Activated naive CD4-positive, alpha-beta T cell treated with anti-CD3 and anti-CD28 coated beads, Interleukin-2, amount 50 U/mL, for 16 hours (primary cell): Measurements from ENCODE around the gene SLC22A23.

ENCODE experiments used
- DNase-seq: peaks from one replicate; pipeline ENCODE4 v3.0.0-alpha.2; 2020

Gene SLC22A23

DNA sequence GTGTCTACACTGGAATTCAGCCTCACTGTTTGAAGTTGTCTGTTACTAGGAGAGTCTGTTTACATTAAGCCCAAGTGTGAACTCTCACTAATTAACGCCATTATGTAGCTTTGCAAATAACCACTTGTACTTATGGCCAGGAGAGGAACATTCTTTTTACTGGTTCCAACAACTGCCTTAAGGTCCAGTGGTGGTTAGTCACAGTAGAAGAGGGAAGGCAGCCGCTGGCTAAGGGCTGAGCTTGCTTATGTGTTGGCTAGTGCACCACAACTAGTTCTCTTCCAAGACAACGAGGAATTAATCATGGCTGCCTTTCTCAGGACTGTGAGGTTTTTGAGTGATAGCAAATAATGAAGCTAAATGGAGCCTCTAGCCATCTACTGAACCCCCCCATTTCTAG is 14.9 kb upstream of the SLC22A23 start:
- no peak for DNase-seq

DNA sequence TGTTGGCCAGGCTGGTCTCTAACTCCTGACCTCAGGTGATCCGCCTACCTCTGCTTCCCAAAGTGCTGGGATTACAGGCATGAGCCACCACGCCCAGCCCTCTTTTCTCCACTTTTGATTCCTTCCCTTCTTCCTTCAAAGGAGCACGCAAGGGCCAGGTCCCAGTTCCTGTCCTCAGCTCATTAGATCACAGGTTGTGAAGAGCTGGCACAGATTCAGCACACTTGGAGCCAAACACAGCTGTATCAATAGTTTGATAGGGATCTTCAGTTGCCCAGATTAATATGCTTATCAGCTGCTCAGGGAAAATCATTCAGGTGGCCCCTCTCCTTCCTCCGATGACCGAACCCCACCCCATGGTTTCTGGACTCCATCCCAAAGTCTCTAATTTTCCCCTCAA is 14.4 kb upstream of the SLC22A23 start:
- no peak for DNase-seq

DNA sequence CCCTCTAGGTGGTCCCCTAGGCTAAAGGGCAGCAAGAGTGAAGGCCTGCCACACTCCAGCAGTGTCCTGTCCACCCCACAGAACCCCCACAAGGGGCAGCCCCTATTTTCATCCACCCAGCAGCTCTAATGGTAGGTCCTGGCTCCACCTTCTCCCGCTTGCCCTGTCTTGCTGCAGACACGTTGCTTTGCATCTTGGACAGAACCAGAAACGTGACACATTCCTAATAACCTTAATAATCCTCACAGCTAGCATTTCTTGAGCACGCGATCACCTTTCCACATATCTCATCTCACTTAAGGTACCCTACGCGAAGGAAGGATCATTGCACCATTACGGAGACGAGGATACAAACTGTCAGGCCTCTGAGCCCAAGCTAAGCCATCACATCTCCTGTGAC is 11.7 kb upstream of the SLC22A23 start:
- no peak for DNase-seq

DNA sequence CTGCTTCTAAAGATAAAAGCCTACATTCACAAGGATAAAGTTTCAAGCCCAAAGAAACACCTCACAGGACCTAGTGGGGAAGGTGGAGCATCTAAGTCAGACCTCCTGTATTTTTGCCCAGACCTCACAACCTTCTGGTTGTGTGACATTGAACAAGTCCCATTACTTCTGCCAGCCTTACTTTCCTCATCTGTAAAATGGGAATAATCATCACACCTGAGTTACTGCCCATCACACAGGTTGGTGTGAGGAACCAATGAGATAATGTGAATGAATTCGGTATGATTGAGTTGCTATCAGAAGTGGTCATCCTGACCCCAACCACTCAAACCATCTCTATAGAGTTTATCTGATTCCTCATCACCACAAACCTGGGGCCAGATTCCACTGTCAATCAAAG is 11.1 kb upstream of the SLC22A23 start:
- DNase-seq = no peak

DNA sequence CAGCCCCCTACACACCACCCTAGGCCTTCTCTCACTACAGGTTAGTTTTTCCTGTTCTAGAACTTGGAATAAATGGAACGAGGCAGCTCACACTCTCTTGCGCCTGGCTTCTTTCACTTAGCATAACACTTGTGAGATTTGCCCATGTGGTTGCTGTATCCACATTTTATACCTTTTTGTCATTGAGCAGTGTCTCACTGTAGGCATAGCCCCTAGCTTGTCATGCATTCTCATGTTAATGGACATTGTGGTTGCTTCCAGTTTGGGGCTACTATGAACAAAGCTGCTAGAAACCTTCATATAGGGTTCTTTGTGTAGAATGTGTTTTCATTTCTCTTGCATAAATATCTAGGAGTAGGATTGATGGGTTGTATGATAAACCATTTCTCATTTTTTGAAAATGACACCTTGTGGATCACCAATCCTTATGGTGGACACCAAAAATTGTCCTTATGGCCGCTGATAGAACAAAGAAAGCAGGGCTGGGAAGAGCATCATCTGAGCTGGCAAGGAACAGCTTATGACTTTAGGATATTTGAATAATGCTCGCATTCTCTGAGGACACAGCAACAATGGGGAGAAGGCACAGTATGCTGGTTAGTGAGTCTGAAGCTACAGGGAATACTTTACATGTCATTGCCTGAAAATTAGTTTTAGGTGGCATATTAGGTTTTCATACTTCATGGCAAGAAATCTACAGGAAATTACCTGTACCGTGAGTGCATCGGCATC is 9.8 kb upstream of the SLC22A23 start:
- DNase-seq = no peak

DNA sequence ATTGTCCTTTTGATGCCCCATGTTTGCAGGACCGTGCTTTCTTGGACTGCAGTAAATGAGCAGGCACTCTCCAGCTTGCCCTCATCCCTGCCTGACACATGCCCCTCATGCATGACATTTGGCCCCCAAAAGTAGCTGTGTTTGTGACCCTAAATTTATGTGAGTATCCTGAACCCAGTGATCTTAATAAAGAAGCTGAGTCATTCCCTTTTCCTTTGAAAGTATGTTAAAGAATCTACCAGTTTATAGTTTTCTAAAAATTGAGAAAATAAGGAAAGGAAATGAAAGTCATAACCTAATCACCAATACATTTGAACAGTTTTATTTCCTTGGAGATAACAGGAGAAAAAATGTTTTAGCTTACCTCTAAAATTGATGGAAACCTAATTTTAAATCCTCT is 3.4 kb upstream of the SLC22A23 start:
- DNase-seq = no peak

DNA sequence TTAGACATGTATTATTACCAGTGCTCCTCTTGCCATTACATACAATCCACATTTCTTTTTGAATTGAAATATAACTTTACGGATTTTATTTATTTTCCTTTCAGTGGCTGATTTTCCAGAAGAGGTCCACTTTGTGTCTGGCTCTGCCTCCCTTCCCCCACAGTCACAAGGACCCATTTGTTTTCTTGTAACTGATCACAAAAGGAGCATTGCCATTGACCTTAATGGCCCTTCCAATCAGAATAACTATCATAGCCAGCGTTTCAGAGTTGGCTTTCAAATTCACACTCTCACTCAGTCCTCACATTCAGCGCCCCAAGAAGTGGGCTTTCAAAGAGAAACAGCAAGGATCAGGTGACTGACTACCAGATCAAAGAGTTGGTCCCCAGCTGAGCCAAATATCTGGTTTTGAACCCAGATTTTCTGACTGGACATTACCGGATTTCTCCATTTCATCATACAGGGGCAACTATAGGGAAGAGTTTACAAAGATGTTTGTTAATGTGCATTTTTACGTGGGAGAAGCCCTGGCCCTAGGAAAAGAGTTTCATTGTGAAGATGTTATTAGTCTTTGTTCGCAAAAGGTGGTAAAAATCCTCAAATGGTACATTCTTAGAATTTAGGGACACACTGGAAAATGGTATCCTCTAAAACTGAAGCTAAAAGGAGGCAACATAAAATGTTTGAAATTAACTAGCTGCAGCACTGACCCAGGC is 2.0 kb upstream of the SLC22A23 start:
- DNase-seq = no peak

DNA sequence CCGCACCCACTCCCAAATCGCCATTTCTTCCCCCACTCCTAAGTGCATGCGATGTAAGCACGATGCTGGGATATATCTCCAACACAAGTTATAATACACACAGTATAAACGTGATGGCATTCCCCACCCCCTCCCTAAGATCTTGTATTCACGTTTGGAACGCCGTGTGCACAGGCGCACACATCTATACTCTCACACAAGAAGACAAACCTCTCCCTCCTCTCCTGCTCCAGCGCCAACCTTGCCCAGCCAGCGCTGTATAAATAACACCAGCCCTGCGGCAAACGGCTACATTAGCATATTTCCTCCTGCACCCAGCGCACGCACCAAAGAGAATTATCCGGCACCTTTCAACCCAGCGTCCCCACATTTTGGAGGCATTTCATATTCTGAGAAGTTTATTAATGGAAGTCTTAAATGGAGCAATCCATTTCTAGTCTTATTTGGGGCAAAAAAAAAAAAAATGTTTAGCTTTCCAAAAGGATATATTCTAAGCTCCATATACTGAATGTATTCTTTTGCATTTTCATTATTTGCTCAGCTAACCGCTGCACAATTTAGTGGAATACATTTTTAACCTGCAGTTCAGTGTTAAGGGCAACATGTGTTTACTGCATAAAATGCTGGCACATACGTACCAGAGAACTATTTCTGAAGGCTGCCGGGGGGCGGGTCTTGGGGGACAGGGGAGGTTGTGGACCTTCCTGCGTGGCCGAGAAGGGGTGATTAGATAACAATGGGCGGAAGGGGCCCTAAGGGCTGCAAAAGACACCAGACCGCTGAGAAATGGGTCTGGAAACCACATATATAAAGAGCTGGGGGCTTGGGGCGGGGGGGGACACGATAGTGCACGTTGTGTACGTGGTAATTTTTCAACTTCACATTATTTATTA is 1.1 kb upstream of the SLC22A23 start:
- peak; percentile 30 for DNase-seq

DNA sequence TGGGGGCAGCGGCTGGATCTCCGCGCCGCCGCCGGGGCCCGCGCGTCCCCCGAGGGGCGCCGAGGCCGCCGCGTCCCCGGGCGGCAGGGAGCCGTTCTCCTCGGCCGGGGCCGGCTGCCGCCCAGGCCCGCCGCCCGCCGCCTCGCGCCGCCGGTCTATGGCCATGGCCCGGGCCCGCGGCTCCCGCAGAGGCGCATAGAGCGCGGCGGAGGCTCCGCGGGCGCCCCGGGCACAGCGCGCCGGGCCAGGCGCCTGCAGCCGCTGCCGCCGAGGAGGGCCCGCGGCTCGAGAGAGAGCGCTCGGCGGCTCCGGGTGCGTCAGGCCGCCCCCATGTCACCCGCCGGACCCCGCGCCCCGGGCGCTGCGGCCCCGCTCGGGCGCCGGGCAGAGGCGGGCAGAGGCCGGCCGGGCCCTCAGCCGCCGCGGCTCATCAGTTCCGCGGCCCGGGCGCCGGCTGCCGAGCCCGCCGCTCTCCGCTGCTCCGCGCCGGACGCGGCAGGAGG is 404 bp downstream of the SLC22A23 start:
- DNase-seq = peak; percentile 23

DNA sequence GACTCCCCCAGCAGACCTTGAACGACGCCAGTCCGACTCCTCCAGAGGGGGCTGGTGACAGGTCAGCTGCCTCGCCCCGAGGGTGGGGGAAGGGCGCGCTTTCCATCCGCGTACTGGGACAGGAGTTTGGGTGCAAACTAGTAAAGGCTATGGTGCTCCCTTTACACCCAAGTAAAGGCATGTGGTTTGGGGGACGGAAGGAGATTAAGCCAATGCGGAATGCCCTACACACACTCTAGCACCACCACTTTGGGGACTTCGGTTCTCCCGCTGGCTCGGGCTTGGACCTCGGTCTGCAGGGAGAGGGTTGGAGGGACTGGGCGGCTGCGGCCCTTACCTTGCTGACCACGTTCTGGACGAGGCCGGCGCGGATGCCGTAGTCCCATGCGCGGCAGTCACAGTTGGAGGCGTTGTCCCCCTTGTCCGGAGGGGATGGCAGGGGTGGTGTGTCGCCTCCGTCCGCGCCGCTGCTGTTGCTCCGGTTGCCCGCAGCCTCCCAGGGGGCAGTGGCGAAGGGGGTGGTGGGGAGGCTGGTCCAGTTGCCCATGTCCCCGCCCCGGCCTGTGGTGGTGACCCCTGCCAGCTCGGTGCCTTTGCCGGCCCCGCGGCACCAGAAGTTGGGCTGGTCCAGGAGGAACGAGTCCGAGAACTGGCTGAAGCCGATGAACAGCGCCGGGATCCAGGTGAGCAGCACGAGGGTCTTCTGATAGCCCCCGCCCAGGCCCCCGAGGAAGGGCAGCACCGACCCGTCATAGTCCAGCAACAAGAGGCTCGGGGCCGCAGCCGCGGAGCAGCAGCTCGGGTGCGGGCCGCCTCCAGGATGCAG is 1.1 kb downstream of the SLC22A23 start:
- DNase-seq = peak; percentile 13

DNA sequence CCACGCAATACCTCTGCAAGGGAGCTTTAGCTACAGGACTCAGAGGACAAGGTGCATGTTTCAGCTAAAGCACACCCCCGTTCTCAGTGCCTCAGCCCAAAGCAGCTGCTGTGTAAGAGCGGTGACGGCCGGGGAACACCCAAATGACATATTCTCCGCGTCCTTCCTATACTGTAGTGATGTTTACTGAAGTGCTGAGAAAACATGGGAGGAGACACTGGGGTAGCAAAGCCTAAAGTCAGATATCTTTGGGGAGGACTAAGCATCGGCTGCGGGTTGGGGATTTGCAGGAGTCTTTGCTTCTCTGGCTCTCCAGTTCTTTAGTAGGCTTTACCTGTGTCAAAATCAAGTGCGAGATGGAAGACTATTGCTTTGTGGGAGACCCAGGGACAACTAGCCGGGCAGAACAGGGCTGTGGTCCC is 1.7 kb downstream of the SLC22A23 start:
- DNase-seq = peak; percentile 61

DNA sequence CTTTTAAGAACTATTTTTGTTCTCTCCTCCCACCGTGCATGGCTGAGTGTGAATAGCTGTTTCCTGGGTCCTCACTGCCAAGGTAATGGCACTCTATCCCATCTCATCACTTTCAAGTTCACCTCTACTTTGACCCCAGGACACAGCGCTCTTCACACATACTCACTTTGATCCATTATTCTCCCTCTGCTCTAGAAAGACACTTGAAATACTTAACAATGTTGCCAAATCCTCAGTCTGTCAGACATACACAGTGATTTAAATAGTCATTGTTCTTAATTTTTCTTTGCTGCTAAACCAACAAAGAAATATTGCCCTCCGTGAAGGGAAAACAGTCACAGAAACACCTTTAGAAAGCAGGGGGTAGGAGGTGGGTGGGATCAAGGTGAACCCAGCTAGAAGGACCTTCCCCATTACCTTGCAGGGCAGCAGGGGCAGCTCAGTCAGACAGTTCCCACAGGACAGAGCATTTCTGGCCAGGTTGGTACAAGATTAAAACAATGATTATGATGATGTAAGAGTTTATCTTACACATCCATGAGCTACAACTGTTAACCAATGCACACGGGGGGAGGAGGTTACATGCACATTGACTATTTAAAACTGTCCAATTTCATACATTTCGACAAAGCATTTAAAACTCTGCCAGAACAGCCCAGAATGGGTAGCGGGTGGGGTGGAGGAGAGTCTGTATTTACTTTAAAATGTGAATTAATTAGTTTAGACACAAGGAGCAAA is 2.4 kb downstream of the SLC22A23 start:
- DNase-seq = no peak

DNA sequence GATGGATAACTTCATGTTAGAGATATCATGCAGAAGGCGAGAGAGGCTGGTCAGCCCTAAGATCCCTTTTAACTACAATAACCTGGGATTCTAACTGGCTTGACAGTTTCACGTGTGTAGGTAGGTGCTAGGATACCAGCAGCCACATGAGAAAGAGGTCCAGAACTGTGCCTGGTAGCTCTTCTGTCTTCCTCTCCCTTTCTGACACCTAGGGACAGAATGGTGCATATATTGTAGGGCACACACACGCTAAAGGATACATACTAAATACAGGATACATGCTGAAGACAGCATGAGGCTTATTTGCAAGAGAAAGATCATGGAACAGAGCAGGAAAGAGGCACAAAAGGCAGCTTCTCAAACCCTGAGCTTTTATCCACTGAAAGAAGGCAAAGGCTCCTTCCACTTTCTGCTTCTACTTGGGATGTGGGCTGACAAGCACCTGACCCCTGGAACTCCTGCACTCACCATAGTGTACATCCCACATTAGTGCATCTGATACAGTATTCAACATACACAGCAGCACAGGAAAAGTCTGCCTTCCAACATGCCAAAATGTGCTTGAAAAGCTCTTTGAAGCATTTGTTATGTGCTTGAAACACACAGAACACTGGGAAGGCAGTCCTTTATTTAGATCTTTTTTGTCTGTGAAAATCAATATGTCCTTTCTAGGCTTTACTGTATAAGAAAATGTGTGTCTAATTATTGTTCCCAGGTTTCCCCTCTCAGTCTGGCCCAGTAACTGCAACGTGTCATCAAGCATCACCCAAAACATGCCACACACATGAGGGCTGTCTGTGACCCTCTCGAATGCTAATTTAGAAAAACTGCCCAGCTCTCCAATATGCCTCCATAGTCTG is 3.2 kb downstream of the SLC22A23 start:
- DNase-seq = no peak

DNA sequence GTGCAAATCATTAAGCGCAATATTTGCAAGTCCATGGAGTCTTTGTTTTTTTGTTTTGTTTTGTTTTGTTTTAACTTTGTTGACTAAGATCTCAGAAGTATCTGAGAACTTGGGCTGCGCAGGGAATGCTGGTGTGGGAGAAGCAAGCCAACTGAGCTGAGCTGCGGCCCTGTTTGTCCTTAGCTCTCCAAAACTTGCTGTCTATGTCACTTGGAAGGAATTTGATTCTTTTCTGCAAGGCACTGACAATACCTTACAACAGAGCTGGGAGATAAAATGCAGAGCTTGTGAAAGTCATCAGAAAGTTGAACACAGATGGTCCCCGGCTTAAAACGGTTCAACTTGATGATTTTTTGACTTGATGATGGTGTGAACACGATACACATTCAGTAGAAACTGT is 5.4 kb downstream of the SLC22A23 start:
- DNase-seq = no peak

DNA sequence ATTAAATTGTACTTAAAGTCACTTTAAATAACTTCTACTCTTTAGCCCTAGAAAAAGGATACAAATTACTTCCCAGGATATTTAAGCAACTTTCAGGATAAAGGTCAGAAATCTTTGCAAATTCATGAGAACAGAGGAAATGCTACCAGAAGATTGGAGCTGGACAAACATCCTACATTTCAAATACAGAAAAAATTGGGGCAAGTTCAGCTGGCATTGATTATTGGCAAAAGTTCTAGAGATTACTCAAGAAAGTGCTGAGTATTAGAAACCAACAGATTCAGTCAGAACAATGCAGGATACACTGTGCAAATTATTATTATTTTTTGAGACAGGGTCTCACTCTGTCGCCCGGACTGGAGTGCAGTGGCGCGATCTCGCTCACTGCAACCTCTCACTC is 6.0 kb downstream of the SLC22A23 start:
- no peak for DNase-seq

DNA sequence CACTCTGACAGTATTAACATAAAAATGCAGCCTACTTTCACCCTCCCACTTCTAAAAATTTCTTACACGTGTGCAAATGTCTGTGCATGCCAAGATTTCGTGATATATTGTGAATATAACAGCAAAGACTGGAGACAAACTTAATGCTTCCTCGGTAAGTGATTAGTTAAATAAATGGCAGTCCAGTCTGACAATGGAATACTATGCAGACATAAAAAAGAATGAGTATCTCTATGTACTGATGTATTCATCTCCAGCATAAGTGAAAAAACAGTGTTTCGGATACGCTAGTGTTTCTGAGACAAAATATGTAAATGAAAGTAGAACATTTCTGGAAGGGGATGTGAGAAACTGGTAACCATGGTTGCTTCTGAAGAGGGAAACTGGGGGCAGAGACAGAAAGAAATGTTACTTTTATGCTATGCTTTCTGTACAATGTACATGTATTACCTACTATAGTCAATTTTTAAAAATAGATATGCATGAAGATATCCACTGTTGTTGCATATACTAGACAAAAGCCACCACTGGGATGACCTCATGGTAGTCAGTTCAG is 7.0 kb downstream of the SLC22A23 start:
- DNase-seq = no peak

DNA sequence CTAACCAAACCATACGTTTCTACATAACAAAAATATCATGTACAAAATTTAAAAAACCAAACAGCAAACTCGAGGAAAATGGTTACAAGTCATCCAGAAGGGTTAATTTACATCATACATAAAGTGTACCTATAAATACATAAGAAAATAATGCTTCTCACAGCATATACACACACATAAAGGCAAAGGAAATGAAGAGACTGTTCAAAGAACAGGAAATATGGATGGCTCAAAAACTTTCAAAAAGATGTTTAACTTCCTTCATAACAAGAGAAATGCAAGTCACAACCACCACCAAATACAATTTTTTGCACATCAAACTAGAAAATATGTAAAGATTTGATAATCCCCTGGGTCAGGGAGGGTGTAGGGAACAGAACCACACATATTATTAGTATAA is 7.5 kb downstream of the SLC22A23 start:
- no peak for DNase-seq

DNA sequence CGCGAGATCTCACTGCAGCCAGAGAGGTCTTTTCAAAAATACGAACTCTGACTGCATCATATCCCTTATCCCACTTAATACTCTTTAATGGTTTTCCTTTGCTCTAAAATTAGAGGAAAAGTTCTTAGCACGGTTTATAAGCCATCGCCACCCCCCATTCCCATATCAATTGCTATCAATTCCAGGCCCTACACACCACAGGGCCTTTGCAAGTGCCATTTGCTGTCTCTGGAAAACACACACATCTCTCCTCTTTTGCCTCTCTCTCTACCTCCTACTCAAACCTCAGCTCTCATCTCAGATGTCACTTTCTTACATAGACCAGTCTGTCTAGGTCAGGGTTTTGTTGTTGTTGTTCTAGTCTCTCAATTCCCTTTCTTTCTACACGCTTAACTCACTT is 9.8 kb downstream of the SLC22A23 start:
- no peak for DNase-seq

DNA sequence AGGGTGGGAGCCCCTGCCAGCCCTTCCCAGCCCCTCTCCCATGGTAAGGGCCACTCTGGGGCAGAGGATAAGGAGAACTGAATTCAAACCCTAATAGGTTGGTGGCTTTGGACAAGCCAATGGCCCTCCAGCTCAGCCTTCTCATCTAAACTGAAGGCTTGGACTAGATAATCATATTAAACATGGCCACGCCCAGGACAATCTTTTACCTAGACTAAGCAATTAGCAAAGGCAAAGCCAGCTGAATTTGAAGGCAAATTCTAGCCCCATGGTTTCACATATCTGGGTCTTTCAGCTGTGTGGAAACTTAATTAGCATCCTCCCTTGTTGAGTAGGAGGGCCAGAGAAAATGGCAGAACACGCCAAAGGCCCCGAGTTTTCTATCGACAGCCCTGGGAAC is 10.7 kb downstream of the SLC22A23 start:
- DNase-seq = no peak

DNA sequence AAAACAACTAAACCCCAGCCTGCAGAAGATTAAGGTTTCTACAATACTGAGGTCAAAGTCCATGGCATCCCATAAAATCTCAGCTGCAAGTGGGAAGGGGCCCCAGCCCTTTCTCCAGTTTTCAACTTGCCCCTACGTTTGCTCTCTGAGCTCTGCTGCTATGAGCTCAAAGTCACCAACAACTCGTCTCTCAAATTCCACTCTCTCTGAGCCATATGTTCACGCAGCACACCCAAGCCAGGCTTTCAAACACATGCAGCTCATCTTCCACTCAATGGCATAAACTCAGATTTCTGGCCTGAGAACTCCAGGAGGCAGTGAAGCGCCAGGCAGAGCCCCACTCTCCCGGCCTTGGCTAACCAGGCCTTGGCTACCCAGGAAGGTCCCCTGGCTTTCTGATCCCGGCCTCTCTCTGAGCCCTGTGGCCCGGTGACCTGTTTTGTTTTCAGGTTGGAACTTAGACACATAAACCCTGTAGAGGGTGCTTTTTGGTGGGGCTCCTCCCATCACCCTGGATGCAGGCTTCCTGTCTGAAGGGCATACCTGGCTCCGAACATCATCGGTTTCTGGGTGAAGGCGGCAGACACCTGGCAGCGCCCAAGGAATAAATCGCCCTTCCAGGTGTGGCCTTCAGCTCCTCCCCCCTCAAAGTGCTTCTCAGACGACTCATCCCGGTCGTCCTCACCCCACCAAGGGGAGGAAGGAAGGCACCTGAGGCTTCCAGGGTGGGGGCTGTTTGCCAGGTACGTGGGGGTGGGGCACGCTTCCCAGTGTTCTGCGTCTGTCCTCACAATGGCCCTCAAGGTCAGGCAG is 12.4 kb downstream of the SLC22A23 start:
- DNase-seq = no peak
